GM18520 (cell line): ENCODE data around the gene PRKAR2A.
"Not testable (repeated sequence)": the region's sequence is repeated elsewhere in the genome, so short reads cannot be mapped to it uniquely, and the experiment has no call there.

Experiments used
- ATAC-seq: cut with Tn5 transposase; IDR thresholded peaks from one replicate; pipeline ENCODE4 v1.9.1; 2021; ENCODE audit not compliant: unreplicated experiment

The PRKAR2A gene

GRCh38 chr3:48733752-48734518 is 113.7 kb downstream of the PRKAR2A start:
- not testable (repeated sequence) for ATAC-seq

- no peak for ATAC-seq
Observed at GRCh38 chr3:48727511-48727910, 120.2 kb downstream of the PRKAR2A start.

- not testable (repeated sequence) for ATAC-seq
Observed at GRCh38 chr3:48725185-48725855, 122.4 kb downstream of the PRKAR2A start.

- ATAC-seq, result no peak
Observed at GRCh38 chr3:48723725-48724124, 123.9 kb downstream of the PRKAR2A start.

- not testable (repeated sequence) for ATAC-seq
Observed at GRCh38 chr3:48723293-48723692, 124.4 kb downstream of the PRKAR2A start.

GRCh38 chr3:48716982-48717746 is 130.5 kb downstream of the PRKAR2A start, which contains the start of gene IP6K2:
IP6K2 (minus strand) TSS chr3:48717221; CDS start chr3:48695291, 21,930 bp downstream.
- peak; percentile 96 for ATAC-seq

- no peak for ATAC-seq
Observed at GRCh38 chr3:48716508-48716981, 131.1 kb downstream of the PRKAR2A start.

GRCh38 chr3:48715174-48715800 is 132.4 kb downstream of the PRKAR2A start:
- ATAC-seq, result no peak

- ATAC-seq, result no peak
Observed at GRCh38 chr3:48711727-48712126, 135.9 kb downstream of the PRKAR2A start.

GRCh38 chr3:48709051-48709461 is 138.6 kb downstream of the PRKAR2A start:
- no peak for ATAC-seq

GRCh38 chr3:48708481-48708889 is 139.2 kb downstream of the PRKAR2A start:
- no peak for ATAC-seq

GRCh38 chr3:48707157-48707556 is 140.5 kb downstream of the PRKAR2A start:
- no peak for ATAC-seq

- no peak for ATAC-seq
Observed at GRCh38 chr3:48702320-48702920, 145.3 kb downstream of the PRKAR2A start.

GRCh38 chr3:48700731-48701405 is 146.8 kb downstream of the PRKAR2A start:
- ATAC-seq, result no peak

GRCh38 chr3:48698891-48699290 is 148.8 kb downstream of the PRKAR2A start:
- no peak for ATAC-seq

GRCh38 chr3:48697952-48698351 is 149.7 kb downstream of the PRKAR2A start:
- ATAC-seq, result no peak

GRCh38 chr3:48696601-48697000 is 151.1 kb downstream of the PRKAR2A start:
- no peak for ATAC-seq
